Lower lobe of right lung (tissue), 2 donors: ENCODE data around the gene INAVA. TPM values are rescaled to one million over a fixed set of nuclear protein-coding genes. Genes with fewer than 3 reads are reported as not detected.

Experiments used
- ATAC-seq, 2 donors: fragments of 200-7000 bp; cut with Tn5 transposase; one replicate each; pipeline ENCODE4 v1.9.1; 2020 to 2022; ENCODE audit warnings: mild to moderate bottlenecking in 2 of 2, moderate library complexity in 2 of 2
- DNase-seq: peaks from one replicate; pipeline ENCODE4 v3.0.0-alpha.2; 2020
- H3K27ac ChIP-seq: fragments of 200-600 bp; one replicate; pipeline ENCODE4 v1.8.0; 2022
- H3K27me3 ChIP-seq: fragments of 200-600 bp; one replicate; pipeline ENCODE4 v1.8.0; 2022; ENCODE audit warnings: low read depth
- H3K36me3 ChIP-seq: fragments of 200-600 bp; one replicate; pipeline ENCODE4 v1.8.0; 2022; ENCODE audit warnings: mild to moderate bottlenecking
- H3K4me1 ChIP-seq: fragments of 200-600 bp; one replicate; pipeline ENCODE4 v1.8.0; 2022
- H3K4me3 ChIP-seq: fragments of 200-600 bp; one replicate; pipeline ENCODE4 v1.8.0; 2022; ENCODE audit warnings: mild to moderate bottlenecking
- H3K9me3 ChIP-seq: fragments of 200-600 bp; one replicate; pipeline ENCODE4 v1.8.0; 2022
- intact Hi-C: fragments of 100-400 bp; cut with DNase I; formaldehyde crosslinking; loops from one replicate; pipeline ENCODE4 v1.11.0; 2022
- long read RNA-seq: library from polyadenylated mRNA; unstranded; transcript quantifications from one replicate; pipeline ENCODE4 v2.0.0, GENCODE V29; 2021
- total RNA-seq: library from RNA; stranded (reverse); fragmentation: NEBNext Ultra II Directional; extraction: Animal tissue kit (Norgen Biotek cat#: 25700); gene quantifications from one replicate; pipeline ENCODE4 v1.2.1, GENCODE V29; 2021
- TF ChIP-seq, protein P1 (sequence below): fragments of 200-600 bp; IDR thresholded peaks from one replicate; pipeline ENCODE4 v1.8.0; 2022; ENCODE audit warnings: antibody characterized with exemption, mild to moderate bottlenecking
- donor health status: DM: no; HTN: yes; CAD: no; lungs with severe emphysema.

Gene INAVA
- 7.8 TPM for total RNA-seq
- long read RNA-seq, transcript INAVA-202 (10 exons, 2,197 nt) = major isoform, 5 of 16 reads
- long read RNA-seq, partial matches to known transcripts = 7 of 16 reads
- long read RNA-seq, other reads (novel, unspliced or antisense) = 4 of 16 reads

DNA sequence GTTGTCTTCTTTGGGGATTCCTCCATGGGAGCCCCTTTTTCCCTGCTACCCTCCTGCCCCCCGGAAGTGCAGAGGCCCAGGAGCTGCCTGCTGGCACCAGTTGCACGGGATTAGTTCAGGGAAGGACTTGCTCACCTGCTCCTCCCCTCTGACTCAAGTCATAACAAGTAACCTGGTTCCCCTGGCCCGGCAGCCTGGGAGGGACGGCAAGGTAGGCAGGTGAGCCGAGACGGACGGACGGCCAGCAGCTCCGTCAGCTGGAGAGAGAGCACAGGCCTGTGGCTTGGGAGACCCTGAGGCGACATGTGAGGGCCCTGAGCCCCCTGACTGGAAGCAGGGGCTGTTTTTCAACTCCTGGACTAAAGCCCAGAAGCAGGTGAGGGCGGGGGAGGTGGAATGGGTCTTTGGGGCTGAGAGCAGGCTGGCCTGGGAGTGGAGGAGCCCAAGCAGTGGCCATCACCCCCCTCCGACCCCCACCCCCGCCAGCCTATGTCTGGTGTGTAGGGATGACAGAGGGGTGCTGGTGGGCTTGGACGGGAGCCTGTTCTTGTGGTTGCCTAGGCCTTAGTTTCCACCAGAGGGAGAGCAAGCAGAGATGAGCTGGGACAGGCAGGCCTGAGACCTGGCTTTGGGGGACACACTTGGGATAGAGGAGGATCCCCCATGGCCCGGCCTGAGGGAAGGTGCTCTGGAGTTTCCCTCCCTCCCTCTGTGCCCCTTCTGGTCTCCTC is at the start of gene INAVA:
TSS of gene INAVA (plus strand) at position 189 of the 731 bp plus-strand sequence. CDS start 3,501 bp downstream, outside the sequence.
- H3K27ac ChIP-seq = peak within 1 kb of the TSS; percentile 68
- H3K9me3 ChIP-seq = no peaks in the 10 kb centered on the region
- TF ChIP-seq, protein P1, sequence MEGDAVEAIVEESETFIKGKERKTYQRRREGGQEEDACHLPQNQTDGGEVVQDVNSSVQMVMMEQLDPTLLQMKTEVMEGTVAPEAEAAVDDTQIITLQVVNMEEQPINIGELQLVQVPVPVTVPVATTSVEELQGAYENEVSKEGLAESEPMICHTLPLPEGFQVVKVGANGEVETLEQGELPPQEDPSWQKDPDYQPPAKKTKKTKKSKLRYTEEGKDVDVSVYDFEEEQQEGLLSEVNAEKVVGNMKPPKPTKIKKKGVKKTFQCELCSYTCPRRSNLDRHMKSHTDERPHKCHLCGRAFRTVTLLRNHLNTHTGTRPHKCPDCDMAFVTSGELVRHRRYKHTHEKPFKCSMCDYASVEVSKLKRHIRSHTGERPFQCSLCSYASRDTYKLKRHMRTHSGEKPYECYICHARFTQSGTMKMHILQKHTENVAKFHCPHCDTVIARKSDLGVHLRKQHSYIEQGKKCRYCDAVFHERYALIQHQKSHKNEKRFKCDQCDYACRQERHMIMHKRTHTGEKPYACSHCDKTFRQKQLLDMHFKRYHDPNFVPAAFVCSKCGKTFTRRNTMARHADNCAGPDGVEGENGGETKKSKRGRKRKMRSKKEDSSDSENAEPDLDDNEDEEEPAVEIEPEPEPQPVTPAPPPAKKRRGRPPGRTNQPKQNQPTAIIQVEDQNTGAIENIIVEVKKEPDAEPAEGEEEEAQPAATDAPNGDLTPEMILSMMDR = no peak
- H3K4me1 ChIP-seq = peaks cover 15% of the 10 kb centered on the region
- H3K36me3 ChIP-seq = no peaks in the 10 kb centered on the region
- H3K27me3 ChIP-seq = peaks cover 15% of the 10 kb centered on the region
- H3K4me3 ChIP-seq = peak within 1 kb of the TSS; percentile 44
- intact Hi-C loops = no loop called here
- ATAC-seq (peak; percentile 57 to 70), DNase-seq (peak; percentile 63)

GRCh38 chr1:200845360-200845759 is 49.3 kb upstream of the INAVA start:
- Histone ChIP-seq H3K36me3 (peaks cover 67% of the 10 kb centered on the region), H3K27ac (no peak overlapping the region), H3K4me1 (no peaks in the 10 kb centered on the region), H3K27me3 (no peaks in the 10 kb centered on the region), H3K9me3 (no peaks in the 10 kb centered on the region), H3K4me3 (no peak overlapping the region)
- ATAC-seq = no peak
- TF ChIP-seq, protein P1 = no peak
- no peak for DNase-seq
- intact Hi-C loops = no loop called here

DNA sequence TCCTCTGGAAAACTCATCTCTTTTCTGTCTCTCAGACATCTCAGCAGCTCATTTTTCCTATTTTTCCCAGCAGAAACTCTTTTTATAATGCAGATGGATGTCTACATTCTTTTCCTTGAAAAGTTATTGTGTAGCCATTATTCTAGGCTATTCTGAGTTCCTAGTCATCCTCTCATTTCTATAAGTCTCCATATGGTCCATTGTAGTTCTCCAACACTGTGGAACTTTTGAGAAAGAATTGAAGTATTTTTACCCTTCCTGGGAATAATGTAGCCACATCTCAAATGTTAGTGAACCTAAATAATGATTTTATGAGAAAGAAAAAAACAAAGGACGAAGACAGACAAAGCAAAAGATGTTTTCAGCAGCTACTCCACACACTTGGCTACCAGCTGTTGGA is 48.3 kb upstream of the INAVA start:
- Histone ChIP-seq H3K9me3 (no peaks in the 10 kb centered on the region), H3K4me3 (no peak overlapping the region), H3K4me1 (no peaks in the 10 kb centered on the region), H3K36me3 (peaks cover 76% of the 10 kb centered on the region), H3K27me3 (no peaks in the 10 kb centered on the region), H3K27ac (no peak overlapping the region)
- TF ChIP-seq, protein P1 = no peak
- DNase-seq (no peak), ATAC-seq (no peak)
- intact Hi-C loops = no loop called here

- no peak overlapping the region for H3K27ac ChIP-seq
- TF ChIP-seq, protein P1 = no peak
- peaks cover 89% of the 10 kb centered on the region for H3K36me3 ChIP-seq
- no peaks in the 10 kb centered on the region for H3K27me3 ChIP-seq
- no peak for ATAC-seq
- H3K4me1 ChIP-seq = no peaks in the 10 kb centered on the region
- intact Hi-C loops = no loop called here
- DNase-seq = no peak
- no peaks in the 10 kb centered on the region for H3K9me3 ChIP-seq
- no peak overlapping the region for H3K4me3 ChIP-seq
Measured at GRCh38 chr1:200849430-200849829, 45.3 kb upstream of the INAVA start.

DNA sequence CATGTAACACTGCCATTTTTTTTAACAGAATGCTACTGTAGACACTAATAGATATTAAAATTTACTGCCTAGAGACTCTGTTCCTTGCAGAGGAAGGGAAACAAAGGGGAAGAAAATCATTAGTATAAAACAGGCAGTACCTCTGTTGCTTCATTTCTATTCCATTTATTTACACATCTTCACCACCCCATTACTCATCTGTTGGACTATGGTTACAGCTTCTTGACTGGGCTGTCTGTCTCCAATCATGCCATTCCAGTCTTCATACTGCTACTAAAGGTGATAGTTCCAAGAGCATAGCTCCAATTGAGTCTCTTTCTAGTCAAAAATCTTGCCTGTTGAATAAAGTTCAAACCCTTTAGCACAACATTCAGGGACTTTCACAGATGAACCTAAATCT is 44.1 kb upstream of the INAVA start:
- TF ChIP-seq, protein P1 = no peak
- no peak for DNase-seq
- no peaks in the 10 kb centered on the region for H3K4me1 ChIP-seq
- no peaks in the 10 kb centered on the region for H3K27me3 ChIP-seq
- H3K27ac ChIP-seq = no peak overlapping the region
- intact Hi-C loops = no loop called here
- no peak overlapping the region for H3K4me3 ChIP-seq
- H3K9me3 ChIP-seq = no peaks in the 10 kb centered on the region
- peaks cover 95% of the 10 kb centered on the region for H3K36me3 ChIP-seq
- no peak for ATAC-seq
